Choroid plexus epithelial cell (primary cell): ENCODE results near the gene EBI3.

Experiments used
- DNase-seq: peaks from one replicate; pipeline ENCODE4 v3.0.0-alpha.2; 2010; ENCODE audit warnings: low read depth
- H3K4me3 ChIP-seq: 2 replicates; pipeline ENCODE4 v1.5.1; 2011; ENCODE audit warnings: low read depth, mild to moderate bottlenecking, control low read depth, low read length, moderate library complexity
- TF ChIP-seq, protein P1 (sequence below): conservative IDR thresholded peaks from 2 replicates; pipeline ENCODE4 v1.5.1; 2011; ENCODE audit warnings: low read depth, mild to moderate bottlenecking, control low read depth, inconsistent platforms, low read length, moderate library complexity

The EBI3 gene

GRCh38 chr19:4206818-4207484 lies 22.4 kb upstream of the EBI3 start:
- TF ChIP-seq, protein P1, sequence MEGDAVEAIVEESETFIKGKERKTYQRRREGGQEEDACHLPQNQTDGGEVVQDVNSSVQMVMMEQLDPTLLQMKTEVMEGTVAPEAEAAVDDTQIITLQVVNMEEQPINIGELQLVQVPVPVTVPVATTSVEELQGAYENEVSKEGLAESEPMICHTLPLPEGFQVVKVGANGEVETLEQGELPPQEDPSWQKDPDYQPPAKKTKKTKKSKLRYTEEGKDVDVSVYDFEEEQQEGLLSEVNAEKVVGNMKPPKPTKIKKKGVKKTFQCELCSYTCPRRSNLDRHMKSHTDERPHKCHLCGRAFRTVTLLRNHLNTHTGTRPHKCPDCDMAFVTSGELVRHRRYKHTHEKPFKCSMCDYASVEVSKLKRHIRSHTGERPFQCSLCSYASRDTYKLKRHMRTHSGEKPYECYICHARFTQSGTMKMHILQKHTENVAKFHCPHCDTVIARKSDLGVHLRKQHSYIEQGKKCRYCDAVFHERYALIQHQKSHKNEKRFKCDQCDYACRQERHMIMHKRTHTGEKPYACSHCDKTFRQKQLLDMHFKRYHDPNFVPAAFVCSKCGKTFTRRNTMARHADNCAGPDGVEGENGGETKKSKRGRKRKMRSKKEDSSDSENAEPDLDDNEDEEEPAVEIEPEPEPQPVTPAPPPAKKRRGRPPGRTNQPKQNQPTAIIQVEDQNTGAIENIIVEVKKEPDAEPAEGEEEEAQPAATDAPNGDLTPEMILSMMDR = peak; percentile 58
- peak; percentile 71 for DNase-seq
- no peak overlapping the region for H3K4me3 ChIP-seq

GRCh38 chr19:4208385-4209094 lies 20.8 kb upstream of the EBI3 start:
- TF ChIP-seq, protein P1 = peak; percentile 76
- H3K4me3 ChIP-seq = no peak overlapping the region
- DNase-seq = peak; percentile 48

GRCh38 chr19:4210166-4210731 lies 19.1 kb upstream of the EBI3 start:
- DNase-seq = no peak
- TF ChIP-seq, protein P1 = no peak
- H3K4me3 ChIP-seq = no peak overlapping the region

DNA sequence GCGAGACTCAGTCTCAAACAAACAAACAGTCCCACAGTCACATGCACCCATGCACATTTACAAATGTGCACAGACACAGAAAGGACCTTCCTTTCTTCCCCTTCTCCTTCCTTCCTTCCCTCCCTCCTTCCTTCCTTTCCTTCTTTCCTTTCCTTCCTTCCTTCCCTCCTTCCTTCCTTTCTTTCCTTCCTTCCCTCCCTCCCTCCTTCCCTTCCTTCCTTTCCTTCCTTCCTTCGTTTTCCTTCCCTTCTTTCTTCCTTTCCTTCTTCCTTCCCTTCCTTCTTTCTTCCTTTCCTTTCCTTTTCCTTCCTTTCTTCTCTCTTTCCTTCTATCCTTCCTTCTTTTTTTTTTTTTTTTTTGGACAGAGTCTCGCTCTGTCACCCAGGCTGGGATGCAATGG lies 16.2 kb upstream of the EBI3 start:
- TF ChIP-seq, protein P1 = no peak
- no peak overlapping the region for H3K4me3 ChIP-seq
- no peak for DNase-seq

GRCh38 chr19:4215807-4216206 lies 13.5 kb upstream of the EBI3 start:
- no peak overlapping the region for H3K4me3 ChIP-seq
- no peak for DNase-seq
- TF ChIP-seq, protein P1 = no peak

- TF ChIP-seq, protein P1 = no peak
- DNase-seq = no peak
These were observed 12.5 kb upstream of the EBI3 start for GRCh38 chr19:4216846-4217245.

More at GRCh38 chr19:4216846-4217245, 12.5 kb upstream of the EBI3 start:
- H3K4me3 ChIP-seq = no peak overlapping the region
